ENCODE data around the gene MDFIC2.

The MDFIC2 gene

DNA sequence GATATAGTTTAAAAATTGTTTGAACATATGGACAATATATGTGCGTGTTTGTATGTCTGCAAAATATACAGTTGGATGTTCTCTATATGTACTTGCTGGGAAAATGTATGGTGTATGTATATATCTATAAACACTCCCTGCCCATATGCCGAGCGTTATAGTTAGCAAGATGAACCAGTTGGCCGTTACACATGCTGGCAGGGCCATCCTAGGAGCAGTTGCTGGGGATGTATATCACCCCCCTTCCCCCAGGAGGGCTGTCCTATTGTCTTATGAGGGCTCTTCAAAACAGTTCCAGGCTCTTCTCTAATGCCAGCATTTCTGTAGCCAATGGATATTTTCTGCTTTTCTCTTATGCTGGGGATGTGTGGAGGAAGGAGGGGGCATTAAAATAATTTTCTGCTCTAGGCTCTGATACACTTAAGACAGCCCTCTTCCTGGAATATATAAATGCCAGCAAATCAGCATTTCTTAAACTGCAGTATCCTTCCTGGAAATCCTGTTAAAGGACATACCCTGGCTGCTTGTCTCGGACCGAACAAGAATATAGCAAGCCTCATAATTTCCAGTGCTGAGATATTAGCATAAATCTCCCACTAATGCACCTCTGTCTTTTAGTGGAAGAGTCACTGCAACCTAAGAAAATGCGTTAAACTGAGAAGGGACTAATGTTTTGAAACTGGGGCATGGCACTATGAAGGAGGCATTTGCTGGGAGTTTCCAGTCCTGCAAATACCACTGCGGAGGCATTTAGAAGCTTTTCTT, 134.4 kb downstream of the MDFIC2 start:
- DNase-seq, result no peak

DNA sequence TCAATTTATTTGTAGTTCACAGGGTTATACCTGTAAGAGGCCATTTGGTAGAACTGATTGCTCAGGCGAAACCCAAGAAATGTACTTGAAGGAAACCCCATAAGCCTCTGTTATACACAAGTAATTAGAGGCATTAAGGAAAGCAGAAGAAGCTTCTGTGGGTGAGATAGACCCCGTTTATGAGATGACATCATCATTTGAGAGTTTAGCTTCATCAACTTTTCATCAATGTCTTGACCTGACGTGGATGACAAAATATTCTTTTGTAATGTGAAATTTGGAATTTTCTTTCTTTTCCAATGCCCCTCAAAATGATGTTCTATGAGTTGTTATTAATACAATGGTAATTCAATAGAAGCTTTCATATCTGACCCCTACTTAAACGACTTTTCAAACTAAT, 136.2 kb downstream of the MDFIC2 start:
- no peak for DNase-seq

DNA sequence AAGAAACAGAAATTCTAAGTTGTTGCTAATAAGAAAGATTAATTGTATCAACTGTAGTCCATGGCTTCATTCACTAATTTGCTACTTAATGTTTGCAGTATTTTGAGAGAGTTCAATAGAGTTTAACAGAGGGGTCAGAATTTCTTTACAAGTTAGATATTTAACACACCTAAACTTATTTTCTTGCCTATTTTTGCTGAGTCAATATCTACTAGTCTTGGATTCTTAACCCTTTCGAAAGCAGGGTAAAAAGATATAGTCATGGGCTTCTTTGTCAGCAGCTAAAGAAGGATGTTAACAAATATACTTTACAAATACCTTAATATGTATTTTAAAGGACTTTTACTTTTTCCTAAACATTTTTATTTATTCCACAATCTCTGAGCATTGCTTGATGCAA, 155.6 kb downstream of the MDFIC2 start:
- no peak for DNase-seq

DNA sequence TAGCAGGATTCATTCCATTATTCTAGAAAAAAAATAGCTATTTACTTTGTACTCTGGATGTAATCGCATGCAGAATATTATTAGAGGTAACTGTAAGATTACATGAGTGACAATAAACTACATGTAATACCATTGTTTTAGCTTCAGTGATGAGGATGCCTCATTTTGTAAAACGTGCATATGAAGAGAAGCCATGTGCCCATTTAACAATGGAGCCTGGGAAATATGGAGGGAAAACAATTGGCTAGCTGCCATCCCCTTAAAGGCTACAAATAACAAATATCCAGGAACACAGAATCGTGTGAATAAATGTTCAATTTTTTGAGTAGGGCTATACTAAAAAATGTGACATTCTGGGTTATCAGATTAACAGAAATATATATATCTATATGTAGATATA, 161.8 kb downstream of the MDFIC2 start:
- no peak for DNase-seq

DNA sequence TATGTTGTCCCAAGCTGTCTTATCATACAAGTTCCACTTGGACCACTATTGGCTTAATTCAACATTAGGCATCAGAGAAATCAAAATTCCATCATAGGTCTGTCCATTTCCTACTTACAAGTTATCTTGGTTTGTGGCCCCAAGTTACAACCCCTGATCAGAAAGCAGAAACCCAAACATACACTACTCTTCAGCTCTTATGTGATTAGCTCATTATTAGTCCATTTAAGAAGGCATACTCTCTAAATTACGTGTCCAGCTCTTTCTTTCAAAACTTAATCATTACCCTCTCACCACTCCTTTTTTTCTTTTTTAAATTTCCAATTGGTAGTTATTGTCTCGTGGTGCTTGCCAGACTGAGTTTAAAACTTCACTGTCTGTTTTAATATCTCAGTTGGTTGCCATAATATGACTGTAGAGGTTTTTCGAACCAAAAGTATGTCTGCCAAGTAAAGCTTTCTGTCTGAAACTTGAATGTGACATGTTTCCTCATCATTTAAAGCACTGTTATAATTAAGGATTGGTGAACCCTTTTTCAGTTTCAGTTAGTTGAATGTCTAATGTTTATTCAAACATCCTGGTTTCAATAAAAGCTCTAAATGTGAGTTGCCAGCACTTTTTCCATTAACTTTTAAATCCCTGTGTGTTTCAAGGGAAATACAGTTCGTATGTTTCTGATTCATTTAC, 162.6 kb downstream of the MDFIC2 start:
- no peak for DNase-seq

All from EL (cell line).